Umbilical cord (tissue), 2 donors: ENCODE results near the gene TUBGCP2. TPM values are rescaled to one million over a fixed set of nuclear protein-coding genes. Genes with fewer than 3 reads are reported as not detected.

Experiments
- DNase-seq: peaks from one replicate; pipeline ENCODE4 v3.0.0-alpha.2; 2015; ENCODE audit warnings: low spot score
- total RNA-seq: library from RNA; depleted of rRNA; stranded (reverse); fragments of >200 nt; gene quantifications from one replicate; pipeline ENCODE4 v1.2.3, GENCODE V29; 2014; ENCODE audit warnings: low replicate concordance; ENCODE audit not compliant: insufficient read depth

The TUBGCP2 gene
- total RNA-seq, 1 donor from 2014 or later: 34.2 TPM

DNA sequence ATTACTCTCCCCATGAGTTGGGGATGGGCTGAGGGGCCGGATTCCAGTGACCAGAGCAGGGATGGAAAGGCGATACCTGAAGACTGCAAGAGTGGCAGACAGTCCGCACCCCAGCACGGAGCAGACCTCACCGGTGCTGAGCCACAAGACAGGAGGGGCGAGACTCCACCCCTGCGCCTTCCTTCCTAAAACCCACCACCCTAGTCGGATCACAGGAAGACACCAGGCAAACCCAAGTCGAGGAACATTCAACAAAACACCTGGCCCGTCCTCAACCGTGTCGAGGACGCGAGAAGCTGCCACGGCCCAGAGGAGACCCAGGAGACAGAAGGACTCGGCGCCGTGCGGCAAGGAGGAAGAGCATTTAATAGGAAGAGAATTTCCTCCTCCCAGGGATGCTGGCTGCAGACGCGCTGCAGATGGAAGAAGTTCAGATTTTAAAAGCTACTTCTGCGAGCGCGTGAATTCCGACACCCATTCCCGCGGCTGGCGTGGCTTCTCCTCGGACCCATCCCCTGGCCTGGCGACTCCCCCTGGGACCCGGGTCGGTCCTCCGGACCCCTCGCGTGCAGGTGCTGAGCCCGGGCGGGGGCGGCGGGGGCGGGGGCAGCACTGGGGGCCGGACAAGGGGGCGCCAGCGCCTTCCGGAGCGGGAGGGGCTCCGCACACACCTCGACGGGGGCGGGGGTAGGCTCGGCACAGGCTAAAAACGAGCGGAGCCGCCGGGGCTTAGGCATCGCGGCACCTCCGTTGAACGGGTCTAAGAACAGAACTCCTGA is 79.2 kb downstream of the TUBGCP2 start:
- DNase-seq: no peak

Other genes with a start within 250 kb of the TUBGCP2 start
- not detected for gene ADGRA1, start 220.9 kb downstream of the TUBGCP2 start, total RNA-seq
- gene KNDC1, start 148.7 kb downstream of the TUBGCP2 start, total RNA-seq: 4.8 TPM
- not detected for gene UTF1, start 78.7 kb downstream of the TUBGCP2 start, total RNA-seq
- not detected for gene VENTX, start 71.0 kb downstream of the TUBGCP2 start, total RNA-seq
- gene ADAM8, start 32.0 kb downstream of the TUBGCP2 start, total RNA-seq: 6.3 TPM
- 41.9 TPM for gene ZNF511, start within 50 bp of the TUBGCP2 start, total RNA-seq
- not detected for gene CALY, start 28.0 kb upstream of the TUBGCP2 start, total RNA-seq
- gene PRAP1, start 38.5 kb upstream of the TUBGCP2 start, total RNA-seq: not detected
- 3.4 TPM for gene FUOM, start 49.1 kb upstream of the TUBGCP2 start, total RNA-seq
- gene ECHS1, start 64.5 kb upstream of the TUBGCP2 start, total RNA-seq: 28.2 TPM
- gene PAOX, start 70.4 kb upstream of the TUBGCP2 start, total RNA-seq: 6.3 TPM
- 40.4 TPM for gene MTG1, start 85.3 kb upstream of the TUBGCP2 start, total RNA-seq
- 0.96 TPM for gene SPRN, start 115.8 kb upstream of the TUBGCP2 start, total RNA-seq
- gene SCART1, start 145.1 kb upstream of the TUBGCP2 start, total RNA-seq: 2.9 TPM
- gene CYP2E1, start 218.5 kb upstream of the TUBGCP2 start, total RNA-seq: 0.72 TPM